ENCODE measurements around the gene RGS2.

Gene RGS2

GRCh38 chr1:192809307-192810252 lies 741 bp downstream of the RGS2 start:
- CTCF ChIA-PET: interaction anchor here (0.7 kb wide), 1 partner anchor 204 kb away, joined by 3 read pairs; no protein-coding TSS in a partner anchor

DNA sequence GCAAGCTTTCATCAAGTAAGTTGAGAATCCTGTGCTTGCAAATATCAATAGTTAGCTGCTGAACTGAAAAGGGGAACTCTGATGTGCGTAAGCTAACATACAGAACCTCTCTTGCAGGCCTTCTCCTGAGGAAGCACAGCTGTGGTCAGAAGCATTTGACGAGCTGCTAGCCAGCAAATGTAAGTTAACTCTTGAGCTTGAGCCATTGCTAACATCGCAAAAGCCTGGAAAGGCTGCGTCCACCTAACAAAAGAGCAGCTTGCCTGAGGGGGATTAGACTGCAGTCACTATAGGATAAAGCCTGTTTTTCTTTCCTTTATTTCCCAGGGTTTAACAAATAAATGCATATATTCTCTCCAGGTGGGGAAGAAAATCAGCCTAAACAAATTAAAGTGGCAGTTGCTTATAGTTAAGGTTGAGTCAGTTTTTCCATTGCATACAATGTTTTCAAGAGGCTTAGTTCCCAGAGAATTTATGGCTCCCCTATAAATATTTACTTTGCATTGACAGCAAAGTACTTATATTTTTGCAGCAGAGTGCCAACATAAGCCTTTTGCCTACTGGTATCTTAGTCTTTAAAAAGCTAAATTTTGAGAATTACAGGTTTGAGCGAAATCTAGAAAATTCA lies 1.5 kb downstream of the RGS2 start:
- POLR2A ChIA-PET: no interaction called here
- CTCF ChIA-PET: interaction anchor here (0.6 to 1.2 kb wide), 3 partner anchors 35 to 209 kb away, joined by 3 to 5 read pairs (median 3); no protein-coding TSS in a partner anchor
- TF ChIP-seq TRIM28 (IDR thresholded peaks at IDR 0.05; ENCODE audit: borderline replicate concordance, low read length) (0 out of 2 replicates have a peak, but pooled peaks have one; percentile 28), ZNF18 (tag by site-specific recombination; IDR thresholded peaks at IDR 0.05) (no peak), MZF1 (tag by site-specific recombination; IDR thresholded peaks at IDR 0.05; ENCODE audit: borderline replicate concordance) (no peak)
- TF ChIP-seq, protein P1, sequence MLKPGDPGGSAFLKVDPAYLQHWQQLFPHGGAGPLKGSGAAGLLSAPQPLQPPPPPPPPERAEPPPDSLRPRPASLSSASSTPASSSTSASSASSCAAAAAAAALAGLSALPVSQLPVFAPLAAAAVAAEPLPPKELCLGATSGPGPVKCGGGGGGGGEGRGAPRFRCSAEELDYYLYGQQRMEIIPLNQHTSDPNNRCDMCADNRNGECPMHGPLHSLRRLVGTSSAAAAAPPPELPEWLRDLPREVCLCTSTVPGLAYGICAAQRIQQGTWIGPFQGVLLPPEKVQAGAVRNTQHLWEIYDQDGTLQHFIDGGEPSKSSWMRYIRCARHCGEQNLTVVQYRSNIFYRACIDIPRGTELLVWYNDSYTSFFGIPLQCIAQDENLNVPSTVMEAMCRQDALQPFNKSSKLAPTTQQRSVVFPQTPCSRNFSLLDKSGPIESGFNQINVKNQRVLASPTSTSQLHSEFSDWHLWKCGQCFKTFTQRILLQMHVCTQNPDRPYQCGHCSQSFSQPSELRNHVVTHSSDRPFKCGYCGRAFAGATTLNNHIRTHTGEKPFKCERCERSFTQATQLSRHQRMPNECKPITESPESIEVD (tag by site-specific recombination; IDR thresholded peaks at IDR 0.05): peak; percentile 80

More at GRCh38 chr1:192809307-192810252, 741 bp downstream of the RGS2 start:
- H3K9me3 ChIP-seq (ENCODE audit: control insufficient read depth, insufficient read depth, low read depth, low read length): no peaks in the 10 kb centered on the region
- H3K4me1 ChIP-seq (ENCODE audit: control insufficient read depth, insufficient read depth, low read length): 0 out of 2 replicates have a peak, but pooled peaks cover 5% of the 10 kb centered on the region
- POLR2A ChIA-PET: interaction anchor here (0.7 to 2.4 kb wide), 3 partner anchors 121 to 249 kb away, joined by 3 to 14 read pairs (median 3); partner anchors contain the start of genes RO60 and UCHL5
- no peak overlapping the region; the same call in 1 of the 2 replicates for H3K27ac ChIP-seq (ENCODE audit: extremely low read depth, low read depth, low read length)
- peak overlapping the region; percentile 86 for H3K4me3 ChIP-seq (ENCODE audit: low read depth, low read length)
- TF ChIP-seq, protein P2, sequence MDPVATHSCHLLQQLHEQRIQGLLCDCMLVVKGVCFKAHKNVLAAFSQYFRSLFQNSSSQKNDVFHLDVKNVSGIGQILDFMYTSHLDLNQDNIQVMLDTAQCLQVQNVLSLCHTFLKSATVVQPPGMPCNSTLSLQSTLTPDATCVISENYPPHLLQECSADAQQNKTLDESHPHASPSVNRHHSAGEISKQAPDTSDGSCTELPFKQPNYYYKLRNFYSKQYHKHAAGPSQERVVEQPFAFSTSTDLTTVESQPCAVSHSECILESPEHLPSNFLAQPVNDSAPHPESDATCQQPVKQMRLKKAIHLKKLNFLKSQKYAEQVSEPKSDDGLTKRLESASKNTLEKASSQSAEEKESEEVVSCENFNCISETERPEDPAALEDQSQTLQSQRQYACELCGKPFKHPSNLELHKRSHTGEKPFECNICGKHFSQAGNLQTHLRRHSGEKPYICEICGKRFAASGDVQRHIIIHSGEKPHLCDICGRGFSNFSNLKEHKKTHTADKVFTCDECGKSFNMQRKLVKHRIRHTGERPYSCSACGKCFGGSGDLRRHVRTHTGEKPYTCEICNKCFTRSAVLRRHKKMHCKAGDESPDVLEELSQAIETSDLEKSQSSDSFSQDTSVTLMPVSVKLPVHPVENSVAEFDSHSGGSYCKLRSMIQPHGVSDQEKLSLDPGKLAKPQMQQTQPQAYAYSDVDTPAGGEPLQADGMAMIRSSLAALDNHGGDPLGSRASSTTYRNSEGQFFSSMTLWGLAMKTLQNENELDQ (tag by site-specific recombination; IDR thresholded peaks at IDR 0.05; ENCODE audit: low read depth): no peak
- 0 out of 2 replicates have a peak, but pooled peaks have one; percentile 21 for TF ChIP-seq ZBTB21 (tag by site-specific recombination; IDR thresholded peaks at IDR 0.05)
- TF ChIP-seq IKZF3 (tag by site-specific recombination; IDR thresholded peaks at IDR 0.05): no peak
- TF ChIP-seq EGR2 (tag by site-specific recombination; IDR thresholded peaks at IDR 0.05; ENCODE audit: low read depth): 0 out of 2 replicates have a peak, but pooled peaks have one; percentile 6
- TF ChIP-seq INSM2 (tag by site-specific recombination; IDR thresholded peaks at IDR 0.05): no peak
- TF ChIP-seq, protein P3, sequence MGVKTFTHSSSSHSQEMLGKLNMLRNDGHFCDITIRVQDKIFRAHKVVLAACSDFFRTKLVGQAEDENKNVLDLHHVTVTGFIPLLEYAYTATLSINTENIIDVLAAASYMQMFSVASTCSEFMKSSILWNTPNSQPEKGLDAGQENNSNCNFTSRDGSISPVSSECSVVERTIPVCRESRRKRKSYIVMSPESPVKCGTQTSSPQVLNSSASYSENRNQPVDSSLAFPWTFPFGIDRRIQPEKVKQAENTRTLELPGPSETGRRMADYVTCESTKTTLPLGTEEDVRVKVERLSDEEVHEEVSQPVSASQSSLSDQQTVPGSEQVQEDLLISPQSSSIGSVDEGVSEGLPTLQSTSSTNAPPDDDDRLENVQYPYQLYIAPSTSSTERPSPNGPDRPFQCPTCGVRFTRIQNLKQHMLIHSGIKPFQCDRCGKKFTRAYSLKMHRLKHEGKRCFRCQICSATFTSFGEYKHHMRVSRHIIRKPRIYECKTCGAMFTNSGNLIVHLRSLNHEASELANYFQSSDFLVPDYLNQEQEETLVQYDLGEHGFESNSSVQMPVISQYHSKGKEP (tag by site-specific recombination; IDR thresholded peaks at IDR 0.05): 0 out of 2 replicates have a peak, but pooled peaks have one; percentile 27
- TF ChIP-seq ZNF514 (tag by site-specific recombination; IDR thresholded peaks at IDR 0.05): no peak
- TF ChIP-seq KLF8 (tag by site-specific recombination; IDR thresholded peaks at IDR 0.05): 0 out of 2 replicates have a peak, but pooled peaks have one; percentile 5
- TF ChIP-seq ZNF366 (tag by site-specific recombination; conservative IDR thresholded peaks at IDR 0.05): 0 out of 2 replicates have a peak, but pooled peaks have one; percentile 14
- TF ChIP-seq ZNF792 (tag by site-specific recombination; IDR thresholded peaks at IDR 0.05): 0 out of 2 replicates have a peak, but pooled peaks have one; percentile 7
- 0 out of 2 replicates have a peak, but pooled peaks have one; percentile 23 for TF ChIP-seq ZBTB17 (tag by site-specific recombination; IDR thresholded peaks at IDR 0.05)
- TF ChIP-seq, protein P4, sequence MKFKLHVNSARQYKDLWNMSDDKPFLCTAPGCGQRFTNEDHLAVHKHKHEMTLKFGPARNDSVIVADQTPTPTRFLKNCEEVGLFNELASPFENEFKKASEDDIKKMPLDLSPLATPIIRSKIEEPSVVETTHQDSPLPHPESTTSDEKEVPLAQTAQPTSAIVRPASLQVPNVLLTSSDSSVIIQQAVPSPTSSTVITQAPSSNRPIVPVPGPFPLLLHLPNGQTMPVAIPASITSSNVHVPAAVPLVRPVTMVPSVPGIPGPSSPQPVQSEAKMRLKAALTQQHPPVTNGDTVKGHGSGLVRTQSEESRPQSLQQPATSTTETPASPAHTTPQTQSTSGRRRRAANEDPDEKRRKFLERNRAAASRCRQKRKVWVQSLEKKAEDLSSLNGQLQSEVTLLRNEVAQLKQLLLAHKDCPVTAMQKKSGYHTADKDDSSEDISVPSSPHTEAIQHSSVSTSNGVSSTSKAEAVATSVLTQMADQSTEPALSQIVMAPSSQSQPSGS (tag by site-specific recombination; IDR thresholded peaks at IDR 0.05; ENCODE audit: low read depth): peak; percentile 44; the same call in 1 of the 2 replicates
- 0 out of 2 replicates have a peak, but pooled peaks have one; percentile 1 for TF ChIP-seq ZNF660 (tag by site-specific recombination; IDR thresholded peaks at IDR 0.05)
- TF ChIP-seq ZNF629 (tag by site-specific recombination; IDR thresholded peaks at IDR 0.05): peak; percentile 80; the same call in 1 of the 2 replicates
- TF ChIP-seq ZNF335 (tag by site-specific recombination; conservative IDR thresholded peaks at IDR 0.05): peak; percentile 90
- peaks cover 0 to 19% of the 10 kb centered on the region in 2 experiments; a peak in 1 of 3 replicates for H3K36me3 ChIP-seq (ENCODE audit: control insufficient read depth in 2 of 2, insufficient read depth in 1 of 2, low read length in 2 of 2)

More for the DNA sequence above, 1.5 kb downstream of the RGS2 start:
- Histone ChIP-seq H3K27ac (ENCODE audit: extremely low read depth, low read depth, low read length) (no peak overlapping the region), H3K4me3 (ENCODE audit: low read depth, low read length) (no peak overlapping the region), H3K9me3 (ENCODE audit: control insufficient read depth, insufficient read depth, low read depth, low read length) (no peaks in the 10 kb centered on the region), H3K36me3 (ENCODE audit: control insufficient read depth in 2 of 2, insufficient read depth in 1 of 2, low read length in 2 of 2) (peaks cover 0 to 19% of the 10 kb centered on the region in 2 experiments; a peak in 1 of 3 replicates), H3K4me1 (ENCODE audit: control insufficient read depth, insufficient read depth, low read length) (0 out of 2 replicates have a peak, but pooled peaks cover 5% of the 10 kb centered on the region)

All from HEK293 (cell line).